CD4-positive, alpha-beta T cell treated with Interleukin-21 for 1 hour (primary cell): Measurements from ENCODE around the gene KRT16.
A peak's percentile ranks its signal among the peaks of the same experiment; 100 is the strongest.
"Not testable (repeated sequence)": the region's sequence is repeated elsewhere in the genome, so short reads cannot be mapped to it uniquely, and the experiment has no call there.

Source experiments
- DNase-seq: peaks from one replicate; pipeline ENCODE4 v3.0.0-alpha.2; 2020

Gene KRT16

DNA sequence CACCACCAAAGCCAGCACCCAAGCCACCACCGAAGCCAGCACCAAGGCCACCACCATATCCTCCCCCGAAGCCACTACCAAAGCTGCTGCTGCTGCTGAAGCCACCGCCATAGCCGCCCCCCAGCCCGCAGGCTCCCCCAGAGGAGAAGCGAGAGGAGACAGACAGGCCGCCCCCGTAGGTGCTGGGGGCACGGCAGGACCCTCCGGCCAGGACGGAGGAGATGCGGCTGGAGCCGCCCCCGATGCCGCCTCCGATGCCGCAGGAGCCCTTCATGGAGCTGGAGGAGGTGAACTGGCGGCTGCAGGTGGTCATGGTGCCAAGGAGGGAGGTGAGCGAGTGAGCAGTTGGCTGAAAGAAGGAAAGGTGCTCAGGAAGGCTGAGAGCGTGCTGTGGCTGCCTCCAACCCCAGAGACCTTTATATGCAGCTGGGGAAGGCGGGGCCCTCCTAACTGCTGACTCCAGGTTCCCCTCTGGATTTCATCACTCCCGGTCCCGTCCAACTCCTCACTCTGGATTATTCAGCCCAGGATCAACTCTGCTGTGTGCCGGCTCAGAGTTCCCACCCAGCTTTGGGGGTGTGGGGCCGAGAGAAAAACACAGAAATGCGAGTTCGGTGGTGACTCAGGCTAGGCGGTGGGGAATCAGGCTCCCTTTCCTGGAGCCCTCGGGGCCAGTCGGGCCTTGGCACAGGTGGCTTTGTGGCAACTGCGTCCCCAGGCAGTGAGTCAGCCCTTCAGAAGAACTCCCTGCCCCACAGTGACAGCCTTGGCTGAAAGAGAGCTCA lies at the start of gene KRT16:
KRT16 (minus strand) TSS at position 392 of the 785 bp plus-strand sequence; CDS start at position 313, 79 bp downstream.
- DNase-seq, result not testable (repeated sequence)

DNA sequence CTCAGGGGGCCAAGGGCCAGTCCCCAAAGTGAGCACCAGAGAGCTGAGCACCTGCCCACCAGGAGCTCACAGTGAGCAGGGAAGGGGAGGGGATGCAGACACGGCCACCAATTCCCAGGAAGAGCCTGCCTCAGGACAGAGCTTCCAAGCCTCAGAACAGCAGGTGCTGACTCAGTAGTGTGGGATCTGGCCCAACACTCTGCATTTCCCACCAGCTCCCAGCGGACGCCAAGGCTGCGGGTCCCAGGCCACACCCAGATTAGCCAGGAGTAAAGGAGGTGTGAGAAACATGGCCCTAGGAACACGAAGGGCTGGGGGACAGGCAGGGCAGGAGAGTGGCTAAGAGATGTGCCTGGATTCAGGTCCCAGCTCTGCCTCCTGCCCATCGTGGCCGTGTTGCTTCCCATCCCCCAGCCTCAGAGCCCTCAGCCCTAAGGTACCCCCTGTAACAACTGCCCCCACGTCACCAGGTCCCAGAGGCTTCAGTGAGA lies 47.7 kb upstream of the KRT16 start:
- no peak for DNase-seq

DNA sequence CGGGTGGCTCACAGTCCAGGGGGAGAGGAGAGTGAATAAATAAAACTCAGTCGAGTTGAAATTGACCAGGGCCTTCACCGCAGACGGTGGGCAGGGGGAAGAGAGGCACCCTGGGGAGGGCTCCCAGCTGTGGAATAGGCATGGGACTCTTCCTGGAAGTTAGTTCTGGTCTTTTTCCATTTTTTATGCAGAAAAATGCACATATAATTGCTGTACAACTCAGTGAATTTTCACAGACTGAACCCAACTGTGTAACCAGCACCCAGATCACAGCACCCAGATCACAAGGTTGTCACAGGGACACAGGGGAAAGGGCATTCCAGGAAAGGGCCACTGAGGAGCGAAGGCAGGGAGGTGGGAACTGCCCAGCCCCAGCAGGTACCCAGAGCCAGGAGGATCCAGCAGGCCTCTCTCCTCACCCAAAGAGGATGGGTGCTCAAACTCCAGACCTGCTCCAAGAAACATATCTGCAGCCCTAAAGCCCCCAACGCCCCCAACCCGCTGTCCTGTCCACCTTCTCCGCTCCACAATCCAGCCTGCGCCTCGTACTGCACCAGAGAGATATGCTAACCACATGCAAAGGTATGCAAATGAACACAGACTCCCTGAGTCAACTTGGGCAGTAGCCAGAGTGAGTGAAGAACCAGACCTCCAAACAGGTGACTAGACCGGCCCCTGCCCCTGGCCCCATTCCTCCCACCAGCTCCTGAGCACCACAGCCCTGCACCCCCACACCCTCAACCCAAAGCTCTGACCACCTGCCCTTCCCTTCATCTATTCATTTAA lies 47.1 kb upstream of the KRT16 start:
- no peak for DNase-seq

DNA sequence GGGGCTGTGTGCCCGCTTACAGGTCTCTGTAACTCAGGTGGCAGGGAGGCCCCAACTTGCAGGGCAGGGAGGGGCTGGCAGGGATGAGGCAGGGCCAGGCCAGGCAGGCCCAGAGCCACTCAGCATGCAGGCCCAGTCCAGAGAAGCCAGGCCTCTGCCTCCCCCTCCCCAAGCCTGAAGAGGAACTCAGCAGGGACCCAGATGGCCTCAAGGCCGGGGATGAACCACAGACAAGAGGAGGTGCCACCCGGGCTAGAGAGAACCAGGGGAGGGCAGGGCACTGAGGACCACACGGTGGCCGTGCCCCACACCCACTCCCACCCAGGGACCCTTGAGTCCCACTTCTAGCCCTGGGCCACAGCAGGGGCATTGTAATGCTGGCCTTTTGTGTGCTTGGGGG lies 46.3 kb upstream of the KRT16 start:
- DNase-seq, result no peak

DNA sequence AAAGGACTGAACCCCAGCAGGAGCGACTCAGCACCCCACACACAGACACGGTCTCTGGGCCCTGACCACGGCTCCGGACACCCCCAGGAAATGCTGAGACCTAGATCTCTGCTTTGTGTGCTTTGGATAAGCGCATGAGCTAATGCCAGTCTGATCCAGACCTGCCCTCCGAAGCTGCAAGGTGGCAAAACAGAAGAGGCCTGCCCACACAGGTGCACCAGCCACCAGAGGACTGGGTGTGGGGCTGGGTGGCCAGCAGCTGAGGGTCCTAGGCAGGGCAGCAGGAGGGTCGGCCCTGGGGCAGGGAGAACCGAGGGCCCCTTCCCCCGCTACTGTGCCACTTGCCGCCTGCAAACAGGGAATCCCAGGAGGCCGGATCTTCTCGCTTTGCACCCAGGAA lies 45.4 kb upstream of the KRT16 start:
- no peak for DNase-seq

DNA sequence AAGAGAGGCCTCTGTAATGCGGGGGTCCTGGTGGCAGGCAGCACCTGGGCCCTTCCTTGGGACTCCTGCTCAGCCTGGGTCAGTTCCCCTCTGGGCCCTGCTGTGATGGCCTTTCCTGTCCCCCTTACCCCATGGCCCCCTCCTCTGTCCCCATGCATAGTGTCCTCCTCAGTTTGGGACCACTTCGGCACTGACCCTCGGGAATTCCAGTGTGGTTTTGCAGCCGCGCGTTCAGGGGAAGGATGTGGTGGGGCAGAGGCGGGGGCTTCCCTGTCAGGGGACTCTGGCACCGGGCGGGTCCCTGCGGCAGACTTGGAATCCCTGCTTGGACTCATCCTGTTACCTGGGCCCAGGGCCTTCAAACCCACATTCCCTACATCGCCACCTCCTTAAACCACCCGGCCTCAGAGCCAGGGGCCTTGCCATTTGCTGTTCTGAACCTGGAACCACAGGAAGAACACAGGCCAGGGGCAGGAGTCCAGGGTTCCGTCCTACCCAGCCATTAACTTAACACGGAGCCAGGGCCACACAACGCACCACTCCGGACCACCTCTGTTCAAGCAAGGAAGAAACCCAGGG lies 44.7 kb upstream of the KRT16 start:
- DNase-seq, result no peak

DNA sequence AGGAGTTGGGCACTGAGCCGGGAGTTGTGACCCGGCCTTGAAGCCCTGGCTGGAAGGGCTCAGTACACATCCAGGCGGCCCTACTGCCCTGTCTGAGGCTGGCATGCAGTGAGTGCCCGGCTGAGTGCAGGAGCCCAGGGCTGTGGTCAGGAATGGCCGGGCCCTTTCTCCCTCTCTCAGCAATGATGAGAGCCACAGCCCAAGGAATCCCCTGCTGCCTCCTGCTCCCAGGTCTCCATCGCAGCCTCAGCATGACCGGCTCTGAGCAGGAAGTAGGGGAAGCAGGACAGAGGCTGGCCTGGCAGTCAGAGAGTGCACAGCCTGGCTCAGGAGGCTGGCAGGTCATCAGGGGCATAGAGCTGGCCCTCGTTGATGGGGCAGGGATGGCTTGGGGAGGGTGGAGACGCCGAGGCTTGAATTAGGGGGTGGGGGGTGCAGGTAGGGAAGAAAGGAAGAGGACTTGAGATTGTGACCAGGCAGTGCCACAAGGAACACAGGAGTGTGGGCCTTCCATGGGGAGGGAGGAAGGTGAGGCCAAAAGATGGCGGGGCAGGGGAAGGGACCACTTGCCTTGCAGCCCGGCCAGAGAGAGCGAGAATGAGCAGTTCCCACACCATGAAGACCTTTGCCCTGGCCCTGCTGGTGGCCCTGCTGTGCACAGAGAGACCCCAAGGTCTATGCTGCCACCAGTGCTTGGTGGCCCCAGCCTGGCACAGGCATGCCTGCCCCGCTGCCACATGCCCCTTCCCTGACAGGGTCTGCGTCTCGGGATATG lies 43.9 kb upstream of the KRT16 start:
- DNase-seq, result no peak

DNA sequence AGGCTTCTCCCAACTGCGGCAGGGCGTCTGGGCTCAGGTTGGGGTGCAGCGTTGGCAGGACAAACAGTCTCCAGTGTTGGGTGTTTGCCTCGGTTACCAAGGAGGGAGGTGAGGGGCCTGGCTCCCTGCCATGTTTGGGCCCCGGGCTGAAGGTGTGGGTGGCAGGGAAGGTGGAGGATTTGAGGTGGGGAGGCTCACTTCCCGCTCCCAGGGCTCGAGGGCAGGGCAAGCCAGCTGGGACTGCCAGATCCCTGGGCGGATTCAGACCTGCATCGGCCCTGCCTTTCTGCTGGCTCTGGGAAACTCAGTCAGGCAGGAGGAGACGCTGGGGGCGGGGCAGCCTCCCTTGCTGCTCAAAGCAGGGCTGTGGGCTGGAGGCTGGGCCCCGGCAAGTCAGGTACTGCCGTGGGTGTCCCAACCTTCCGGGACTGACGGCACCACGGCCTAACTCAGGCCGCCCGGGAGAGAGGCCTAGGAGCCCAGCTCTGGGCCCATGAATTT lies 43.1 kb upstream of the KRT16 start:
- no peak for DNase-seq

DNA sequence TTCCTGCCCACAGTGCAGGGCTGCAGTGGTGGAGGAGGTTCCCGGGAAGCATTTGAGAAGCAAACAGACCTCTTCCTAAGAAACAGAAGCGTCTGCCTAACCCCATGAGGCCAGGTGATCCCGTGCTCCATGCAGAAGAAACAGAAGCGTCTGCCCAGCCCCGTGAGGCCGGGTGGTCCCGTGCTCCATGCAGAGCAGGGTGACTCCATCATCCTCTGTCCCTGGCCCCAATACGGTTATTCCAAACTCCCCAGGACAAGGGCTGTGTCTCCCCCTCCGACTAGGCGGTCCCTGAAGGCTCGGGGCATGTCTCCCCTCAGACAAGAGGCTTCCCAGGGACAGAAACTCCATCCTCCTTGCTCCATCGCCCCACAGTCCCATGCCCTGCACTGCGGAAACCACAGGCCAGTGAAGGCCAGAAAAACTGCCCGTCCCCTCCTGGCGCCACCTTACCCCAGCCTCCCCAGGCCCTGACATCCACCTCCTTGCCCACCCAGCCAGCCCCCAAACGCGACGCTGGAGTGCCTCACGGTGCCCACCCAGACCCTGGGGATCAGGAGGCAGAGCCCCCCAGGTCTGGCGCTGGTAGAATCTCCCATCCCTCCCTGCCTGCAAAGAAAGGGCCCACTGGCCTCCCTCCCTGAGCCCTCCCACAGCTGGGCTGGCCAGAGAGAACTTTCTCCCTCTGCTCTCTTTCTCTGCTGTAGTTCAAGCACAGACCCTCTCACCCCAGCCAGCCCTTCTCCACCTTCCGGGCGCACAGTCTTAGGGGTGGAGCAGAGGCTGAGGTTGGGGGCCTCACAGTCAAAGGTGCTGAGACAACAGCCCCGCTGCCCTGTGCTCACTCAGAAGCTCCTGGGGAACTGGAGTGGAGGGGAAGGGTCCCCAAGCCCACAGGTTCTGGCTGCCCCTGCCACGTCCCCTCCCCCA lies 42.4 kb upstream of the KRT16 start:
- DNase-seq, result no peak

DNA sequence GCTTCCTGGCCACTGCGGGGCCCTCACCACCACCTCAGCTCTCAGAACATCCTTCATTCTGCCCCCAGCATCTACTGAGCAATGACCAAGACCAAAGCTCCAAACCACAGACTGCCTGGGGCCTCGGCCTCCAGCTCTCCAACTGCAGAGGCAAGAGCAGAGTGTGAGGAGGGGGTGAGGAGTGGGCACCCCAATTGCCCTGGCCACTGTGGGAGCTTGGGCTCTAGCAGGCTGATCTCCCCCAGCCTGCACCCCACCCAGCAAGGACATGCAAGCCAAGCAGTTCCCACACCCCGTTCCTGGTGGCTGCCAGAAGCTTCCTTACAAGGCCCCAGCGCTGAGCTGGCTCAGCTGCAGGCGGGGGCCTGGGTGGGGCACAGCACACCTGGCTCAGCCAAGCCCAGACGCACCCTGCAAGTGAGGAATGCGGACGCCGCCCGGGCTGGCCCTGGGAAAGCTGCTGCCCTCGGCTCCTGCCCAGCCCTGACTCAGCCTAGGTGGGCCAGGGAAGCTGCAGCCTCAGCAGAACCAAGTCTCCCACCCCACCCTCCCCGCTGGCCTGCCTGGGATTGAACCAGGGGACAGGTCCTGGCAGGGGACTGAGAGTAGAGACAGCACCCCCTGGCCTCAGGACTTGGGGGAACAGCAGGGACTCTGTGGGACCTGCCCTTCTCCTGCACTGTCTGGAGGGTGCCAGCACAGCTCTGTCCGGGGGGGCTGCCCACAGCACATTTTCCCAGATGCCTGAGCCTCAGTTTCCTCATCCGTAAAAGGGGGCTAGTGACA lies 41.5 kb upstream of the KRT16 start:
- DNase-seq, result no peak

DNA sequence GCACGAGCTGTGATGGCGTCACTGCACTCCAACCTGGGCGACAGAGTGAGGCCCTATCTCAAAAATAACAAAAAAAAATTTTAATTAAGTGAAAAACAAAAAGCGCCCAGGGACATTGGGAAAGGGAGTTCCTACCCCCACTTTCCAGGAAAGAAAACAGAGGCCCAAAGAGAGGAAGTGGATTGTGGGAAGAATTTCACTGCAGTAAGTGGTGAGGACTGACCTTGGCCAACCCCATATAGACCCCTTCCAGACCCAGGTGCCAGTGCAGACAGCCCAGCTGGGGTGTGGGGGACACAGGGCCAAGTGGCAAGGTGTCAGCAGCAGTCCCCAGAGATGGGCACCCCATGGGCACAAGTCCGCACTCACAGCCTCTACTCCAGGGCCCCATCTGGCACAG lies 40.9 kb upstream of the KRT16 start:
- no peak for DNase-seq

DNA sequence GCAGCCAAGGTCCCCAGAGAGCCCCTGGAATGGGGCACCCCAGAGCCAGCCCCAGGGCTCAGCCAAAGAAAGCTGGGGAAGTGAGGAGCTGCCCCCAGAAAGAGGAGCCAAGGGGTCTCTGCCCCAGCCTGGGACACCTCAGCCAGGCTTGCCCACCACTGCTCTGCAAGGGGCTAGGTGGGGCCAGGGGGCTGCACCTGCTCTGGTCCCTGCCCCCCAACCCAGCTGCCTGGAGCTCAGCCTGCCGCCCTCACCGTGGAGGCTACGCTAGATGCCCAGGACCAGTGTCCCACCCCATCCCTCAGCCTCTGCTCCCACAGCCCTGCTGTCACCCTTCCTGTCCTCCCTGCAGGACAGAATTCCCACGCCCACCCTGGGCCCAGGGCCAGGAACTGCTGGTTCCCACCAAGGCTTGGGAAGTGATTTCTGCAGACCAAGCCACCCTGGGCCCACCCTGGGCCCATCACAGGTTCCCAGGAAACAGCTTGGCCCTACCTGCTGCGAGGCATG lies 39.9 kb upstream of the KRT16 start:
- no peak for DNase-seq

DNA sequence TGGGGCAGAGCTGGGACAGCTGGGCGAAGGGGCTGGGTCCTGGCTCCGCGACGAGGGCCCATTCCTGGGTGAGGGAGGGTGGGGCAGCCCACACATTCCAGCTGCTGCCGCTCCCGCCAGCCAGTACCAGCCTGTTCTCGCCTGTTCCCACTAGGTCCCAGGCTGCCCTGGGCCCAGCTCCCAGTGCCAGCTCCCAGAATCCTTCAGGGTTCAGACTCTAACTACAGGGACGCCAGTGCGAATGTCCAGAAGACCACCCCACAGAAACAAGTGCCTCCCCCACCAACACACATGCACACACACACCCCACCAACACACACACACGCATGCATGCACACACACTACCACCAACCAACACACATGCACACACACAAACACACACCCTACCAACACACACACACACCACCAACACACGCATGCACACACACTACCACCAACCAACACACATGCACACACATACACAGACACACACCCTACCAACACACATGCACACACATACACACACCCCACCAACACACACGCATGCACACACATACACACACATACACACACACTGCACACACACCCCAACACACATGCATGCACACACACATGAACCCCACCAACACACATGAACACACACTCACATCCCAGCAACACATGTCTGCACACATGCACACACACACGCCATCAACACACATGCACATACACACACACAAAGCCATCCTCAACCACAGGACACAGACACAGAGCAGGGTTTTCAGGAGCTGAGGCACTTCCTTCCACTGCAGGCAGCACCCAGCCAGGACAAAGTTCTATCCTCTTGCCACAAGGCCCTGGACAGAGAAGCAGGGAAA lies 39.3 kb upstream of the KRT16 start:
- DNase-seq, result no peak

DNA sequence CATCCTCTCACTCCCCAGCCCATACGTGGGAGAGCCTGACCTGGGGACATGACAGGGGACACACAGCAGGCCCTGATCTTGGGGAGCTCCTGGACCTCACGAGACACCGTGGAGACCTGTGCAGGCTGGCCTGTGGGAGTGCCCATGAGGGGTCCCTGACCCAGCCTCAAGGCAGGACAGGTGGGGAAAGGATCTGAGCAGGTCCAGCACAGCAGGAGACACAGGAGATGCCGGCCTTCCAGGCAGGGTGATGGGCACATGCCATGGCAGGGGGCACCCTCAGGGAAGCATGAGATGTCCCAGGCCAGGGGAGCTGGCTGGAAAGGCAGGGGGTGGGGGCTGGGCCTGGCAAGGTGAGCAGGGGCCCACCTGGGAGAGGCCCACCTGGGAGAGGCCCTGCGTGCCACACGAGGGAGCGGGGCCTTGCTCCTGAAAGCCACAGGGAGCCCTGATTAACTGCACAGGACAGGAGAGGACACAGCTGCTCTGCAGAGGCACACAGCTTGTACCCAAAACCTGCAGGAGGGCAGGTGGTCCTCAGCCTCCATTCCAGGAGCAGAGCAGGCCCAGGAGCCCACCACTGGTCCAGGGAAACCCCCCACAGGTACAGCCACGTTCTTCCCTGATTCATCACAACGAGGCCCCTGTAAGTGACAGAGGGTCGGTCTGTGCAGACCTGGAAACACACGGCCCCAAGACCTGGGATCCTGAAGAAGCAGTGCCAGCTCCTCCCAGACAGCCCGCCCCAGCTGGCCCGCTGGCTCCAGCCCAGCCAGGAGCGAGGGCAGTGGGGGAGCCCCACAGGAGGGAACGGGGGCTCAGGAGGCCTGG lies 38.4 kb upstream of the KRT16 start:
- no peak for DNase-seq

DNA sequence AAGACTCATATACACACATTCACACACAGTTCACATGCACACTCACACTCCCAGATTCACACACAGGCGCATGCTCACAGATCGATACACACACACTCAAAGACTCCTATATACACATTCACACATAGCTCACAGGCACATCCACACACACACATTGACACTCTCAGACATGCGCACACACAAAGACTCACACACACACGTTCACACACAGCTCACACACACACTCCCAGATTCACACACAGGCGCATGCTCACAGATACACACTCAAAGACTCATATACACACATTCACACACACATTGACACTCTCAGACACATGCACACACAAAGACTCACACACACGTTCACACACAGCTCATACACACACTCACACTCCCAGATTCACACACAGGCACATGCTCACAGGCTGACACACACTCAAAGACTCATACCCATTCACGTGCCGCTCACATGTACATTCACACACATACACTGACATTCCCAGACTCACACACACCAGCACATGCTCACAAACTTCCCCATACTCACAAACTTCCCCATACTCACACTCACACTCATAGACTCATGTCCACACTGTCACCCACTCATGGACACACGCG lies 37.5 kb upstream of the KRT16 start:
- no peak for DNase-seq

DNA sequence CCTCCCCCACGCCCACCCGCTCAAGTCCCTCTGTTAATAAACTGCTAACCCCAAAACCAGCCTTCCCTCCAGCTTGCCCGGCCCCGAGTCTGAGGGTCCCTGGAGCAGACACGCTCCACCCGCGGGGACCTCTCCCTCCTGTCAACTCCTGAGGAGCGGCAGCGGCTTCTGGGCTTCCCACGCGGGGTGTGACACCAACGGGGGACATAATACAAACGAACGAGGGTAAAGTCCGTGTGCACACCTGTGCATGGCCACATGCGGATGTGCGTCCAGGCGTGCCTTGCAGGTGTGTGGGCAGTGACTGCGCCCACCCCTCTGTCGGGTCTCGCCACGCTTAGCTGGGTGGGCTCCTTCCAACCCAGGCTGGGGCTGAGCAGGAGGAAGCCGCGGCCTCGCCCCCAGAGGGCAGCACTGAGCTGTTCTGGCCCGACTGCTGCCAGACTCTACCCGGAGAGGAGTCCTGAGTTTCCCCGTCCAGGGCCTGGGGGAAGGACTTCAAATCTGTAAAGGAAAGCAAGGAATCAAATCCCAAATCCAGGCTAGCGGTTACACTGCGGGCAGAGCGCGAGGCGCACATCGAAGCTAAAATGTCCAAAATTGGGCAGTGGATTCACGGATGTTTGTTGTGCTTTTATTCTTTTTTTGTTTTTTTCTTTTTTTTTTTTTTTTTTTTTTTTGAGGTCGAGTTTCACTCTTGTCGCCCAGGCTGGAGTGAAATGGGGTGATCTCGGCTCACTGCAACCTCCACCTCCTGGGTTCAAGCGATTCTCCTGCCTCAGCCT lies 36.0 kb upstream of the KRT16 start:
- DNase-seq, result peak; percentile 83

DNA sequence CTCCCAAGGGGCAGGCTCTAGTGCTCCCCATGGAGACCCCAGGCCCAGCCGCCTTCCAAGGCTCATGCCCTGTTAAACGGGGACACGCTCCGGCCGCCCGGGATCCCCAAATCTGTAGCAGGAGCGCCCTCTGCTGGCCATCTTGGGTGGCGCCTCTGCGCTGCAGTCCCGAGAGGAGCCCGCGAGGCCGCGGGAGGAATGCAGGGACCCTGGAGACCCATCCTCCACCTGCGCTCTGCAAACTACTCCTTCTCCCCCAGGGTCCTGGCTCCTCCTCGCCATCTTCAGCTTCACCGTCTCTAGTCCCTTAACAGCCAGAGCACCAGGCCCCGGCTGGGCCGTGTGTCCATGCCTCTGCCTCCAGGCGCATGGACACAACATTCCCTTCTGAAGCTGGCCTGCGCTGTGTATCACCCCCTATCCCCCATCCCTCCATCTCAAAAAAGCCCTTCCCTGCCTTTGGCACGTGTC lies 35.4 kb upstream of the KRT16 start:
- peak; percentile 85 for DNase-seq
